ENCODE results near the gene L1CAM. TPM values are rescaled to one million over a fixed set of nuclear protein-coding genes. Genes with fewer than 3 reads are reported as not detected.

The L1CAM gene
- total and polyA plus RNA-seq, 2 of the 8 experiments (the other 6 are each of a cell fraction or from before 2014, with no cell fraction given), result 11.0 to 43.0 TPM

DNA sequence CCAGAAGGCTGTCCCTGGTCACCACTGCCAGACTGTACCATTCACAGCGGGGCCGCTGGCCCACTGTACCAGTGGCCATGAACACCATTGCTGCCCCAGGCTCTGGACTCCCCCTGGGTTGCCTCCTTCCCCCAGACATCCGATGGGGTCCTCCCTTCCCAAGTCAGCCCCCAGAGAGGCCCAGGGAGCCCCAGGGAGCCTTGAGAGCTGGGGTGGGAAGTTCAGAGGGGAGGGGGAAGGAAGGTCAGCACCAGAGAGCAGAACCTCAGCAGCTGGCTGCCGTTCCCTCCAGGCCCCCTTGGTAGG is 40.5 kb upstream of the L1CAM start:
- peaks cover 0 to 3% of the 10 kb centered on the region in 2 experiments; a peak in 1 of 4 replicates for H3K79me2 ChIP-seq (ENCODE audit: control insufficient read depth in 1 of 2, insufficient read depth in 2 of 2, low read length in 2 of 2)
- peak overlapping the region; percentile 63; the same call in 1 of the 2 replicates for H2BK5ac ChIP-seq (ENCODE audit: low read depth, low read length)
- H2BK15ac ChIP-seq (ENCODE audit: low read length), result no peak overlapping the region; the same call in 1 of the 2 replicates
- peak overlapping the region; percentile 43 for H4K5ac ChIP-seq (ENCODE audit: insufficient read length, low read depth, low read length)
- H3K9ac ChIP-seq (replicated peaks in 1 of 4; ENCODE audit: extremely low read depth in 1 of 4, low read depth in 3 of 4, low read length in 3 of 4), result no peak overlapping the region
- ChIA-PET CTCF (ENCODE audit: partially characterized antibody) (interaction anchor here (0.6 to 19.6 kb wide), 7 partner anchors 10 to 172 kb away, joined by 3 to 272 read pairs (median 4); partner anchors contain the start of gene RENBP), POLR2A (ENCODE audit: partially characterized antibody) (interaction anchor here (1.0 to 14.9 kb wide), 10 partner anchors 12 to 160 kb away, joined by 3 to 231 read pairs (median 8); partner anchors contain the start of genes HCFC1, NAA10, RENBP and TMEM187)
- peaks cover 3 to 18% (median 12%) of the 10 kb centered on the region in 4 experiments for H3K4me1 ChIP-seq (replicated peaks in 1 of 4; ENCODE audit: control insufficient read depth in 3 of 4, insufficient read depth in 4 of 4, low read length in 3 of 4)
- no peak overlapping the region for H3K27ac ChIP-seq (ENCODE audit: low read depth, low read length)
- no peak overlapping the region for H2BK120ac ChIP-seq (replicated peaks; ENCODE audit: low read depth, low read length)
- no peak overlapping the region for H2BK20ac ChIP-seq (ENCODE audit: low read length)
- peak overlapping the region; percentile 88 to 94 for H3K4me2 ChIP-seq (ENCODE audit: insufficient read depth in 1 of 2, low read depth in 2 of 2, low read length in 2 of 2)
- no peak overlapping the region for H3K56ac ChIP-seq (replicated peaks; ENCODE audit: insufficient read length, low read depth, low read length)
- H3K79me1 ChIP-seq (ENCODE audit: low read depth, low read length), result no peaks in the 10 kb centered on the region; the same call in 1 of the 2 replicates
- no peaks in the 10 kb centered on the region for H3K27me3 ChIP-seq (replicated peaks in 1 of 4; ENCODE audit: control insufficient read depth in 3 of 4, extremely low read depth in 1 of 4, insufficient read depth in 3 of 4, low read length in 3 of 4)
- TF ChIP-seq CEBPB (IDR thresholded peaks at IDR 0.05; ENCODE audit: low read depth, low read length) (no peak), BRCA1 (IDR thresholded peaks at IDR 0.05; ENCODE audit: low read depth, low read length) (no peak), CBX8 (IDR thresholded peaks at IDR 0.05; ENCODE audit: borderline replicate concordance, low read depth, low read length) (no peak), GTF2F1 (IDR thresholded peaks at IDR 0.05; ENCODE audit: borderline replicate concordance, low read depth, low read length) (no peak), JUND (IDR thresholded peaks at IDR 0.05; ENCODE audit: low read length) (no peak), CHD2 (IDR thresholded peaks at IDR 0.05; ENCODE audit: low read length) (no peak), TEAD4 (IDR thresholded peaks at IDR 0.05; ENCODE audit: low read depth, low read length) (no peak), BACH1 (IDR thresholded peaks at IDR 0.05; ENCODE audit: low read length) (no peak), TAF1 (IDR thresholded peaks at IDR 0.05; ENCODE audit: low read depth, low read length) (no peak), NRF1 (IDR thresholded peaks at IDR 0.05; ENCODE audit: low read depth, low read length) (no peak), ZNF274 (IDR thresholded peaks at IDR 0.05; ENCODE audit: borderline replicate concordance, extremely low read depth, low read length) (no peak), CREB1 (IDR thresholded peaks at IDR 0.05) (no peak), RNF2 (IDR thresholded peaks at IDR 0.05; ENCODE audit: borderline replicate concordance, low read depth, low read length, missing control alignments, poor library complexity, severe bottlenecking) (no peak), SIX5 (IDR thresholded peaks at IDR 0.05; ENCODE audit: low read depth, low read length) (no peak), MAFK (IDR thresholded peaks at IDR 0.05; ENCODE audit: low read depth, low read length) (no peak), SP2 (IDR thresholded peaks at IDR 0.05; ENCODE audit: low read length) (no peak)
- DNase-seq (ENCODE audit: low read depth in 1 of 2, low spot score in 2 of 2) (no peak), FAIRE-seq (no peak)
- no peak overlapping the region for H3K23ac ChIP-seq (ENCODE audit: insufficient read length)
- H3K9me3 ChIP-seq (ENCODE audit: insufficient read depth in 2 of 2, low read depth in 1 of 2, low read length in 1 of 2), result no peaks in the 10 kb centered on the region
- H2AFZ ChIP-seq (ENCODE audit: low read length), result no peak overlapping the region
- H4K20me1 ChIP-seq (replicated peaks in 1 of 2; ENCODE audit: control insufficient read depth in 1 of 2, insufficient read depth in 2 of 2, low read length in 2 of 2), result peaks cover 0 to 2% of the 10 kb centered on the region in 2 experiments
- no peak overlapping the region for H2BK12ac ChIP-seq (ENCODE audit: low read depth, low read length)
- H3K36me3 ChIP-seq (ENCODE audit: control insufficient read depth in 2 of 4, insufficient read depth in 4 of 4, low read length in 3 of 4), result peaks cover 0 to 5% (median 2%) of the 10 kb centered on the region in 4 experiments; a peak in 2 of 8 replicates
- peak overlapping the region; percentile 74 for H4K91ac ChIP-seq (replicated peaks; ENCODE audit: insufficient read length, low read length)
- 17% methylated on average over 3 of the region's 4 CpGs; no CpG with 5 or more reads in 1 of the 2 experiments for WGBS, 2 experiments (ENCODE audit: extremely low coverage in 1 of 2, insufficient coverage in 1 of 2, insufficient read length in 1 of 2, insufficient replicate concordance in 2 of 2, low coverage in 1 of 2, low lambda C conversion rate in 2 of 2, missing lambda C conversion rate in 1 of 2)
- 0 out of 2 replicates have a peak overlapping the region, but pooled peaks have one; percentile 25 for H4K8ac ChIP-seq (ENCODE audit: extremely low read depth, insufficient read depth, low read length)
- H3K4me3 ChIP-seq (ENCODE audit: extremely low read depth in 1 of 4, insufficient read depth in 2 of 4, low read depth in 3 of 4, low read length in 4 of 4), result peak overlapping the region; percentile 26 to 77 (median 52); a peak in 7 of 8 replicates
- no peak overlapping the region for H3K14ac ChIP-seq (ENCODE audit: insufficient read length)
- peak overlapping the region; percentile 19; the same call in 1 of the 2 replicates for H3K18ac ChIP-seq (ENCODE audit: extremely low read depth, low read length)
- H3K23me2 ChIP-seq (ENCODE audit: low read depth, low read length), result peaks cover 15% of the 10 kb centered on the region; the same call in 1 of the 2 replicates
- H3K4ac ChIP-seq (replicated peaks; ENCODE audit: insufficient read length, low read depth, low read length), result no peak overlapping the region
- no peak overlapping the region for H2AK5ac ChIP-seq (ENCODE audit: low read depth, low read length)
